HCT116 (cell line): ENCODE measurements around the gene ADAM19. TPM values are rescaled to one million over a fixed set of nuclear protein-coding genes. Genes with fewer than 3 reads are reported as not detected.

Experiments used
- ATAC-seq: fragments of 200-7000 bp; cut with Tn5 transposase; 2 replicates; pipeline ENCODE4 v1.9.1; 2020; ENCODE audit warnings: mild to moderate bottlenecking, moderate library complexity
- BruUV-seq: library from RNA; stranded (reverse); fragments of 400-500 nt; replicated peaks from 2 replicates; lab custom pipeline; 2021; lab: Mats Ljungman, UMichigan
- CTCF ChIA-PET: fragments of 300-600 bp; sonication (Branson Sonifier 250); formaldehyde crosslinking; loops from one replicate; lab custom pipeline; 2021; ENCODE audit warnings: antibody characterized with exemption; lab: Charles Lee
- POLR2A ChIA-PET: fragments of 300-600, 350-600 bp; sonication (Branson Sonifier 250); formaldehyde crosslinking; loops from one replicate; lab custom pipeline; 2021; ENCODE audit warnings: antibody characterized with exemption; lab: Charles Lee
- RAD21 ChIA-PET, 2 experiments: fragments of 300-600 bp; sonication (Branson Sonifier 250); formaldehyde crosslinking; loops; one replicate each; lab custom pipeline; 2023; ENCODE audit warnings: low total read pairs in 2 of 2; ENCODE audit not compliant: uncharacterized antibody in 2 of 2, unreplicated experiment in 2 of 2, low non-redundant PET in 1 of 2; lab: Charles Lee
- DNase-seq: peaks from one replicate; pipeline ENCODE4 v3.0.0-alpha.2; 2010; ENCODE audit warnings: low read depth, low spot score
- H2AFZ ChIP-seq: fragments of 200-600 bp; shearing (Covaris generic), sonication (generic); 2 replicates; pipeline ENCODE4 v1.6.1; 2017; ENCODE audit warnings: low read depth, mixed run types, mixed read lengths, antibody characterized with exemption, low read length; ENCODE audit not compliant: poor library complexity, severe bottlenecking
- H3K27ac ChIP-seq: 2 replicates; pipeline ENCODE4 v1.5.1; 2012; ENCODE audit warnings: low read depth, low read length
- H3K27me3 ChIP-seq: fragments of 200-600 bp; sonication (generic); 2 replicates; pipeline ENCODE4 v1.6.1; 2016; ENCODE audit warnings: mixed run types, low read length, mixed read lengths; ENCODE audit not compliant: insufficient read depth
- H3K36me3 ChIP-seq, 2 experiments: fragments of 200-500 bp in 1 of 2; fragments of 200-600 bp in 1 of 2; sonication (Bioruptor generic) in 1 of 2; sonication (generic) in 1 of 2; 2 replicates each; pipeline versions ENCODE4 v1.5.1 to v1.6.1; 2014 to 2016; ENCODE audit warnings: low read length in 2 of 2, inconsistent platforms in 1 of 2, mixed read lengths in 1 of 2, mixed run types in 1 of 2; ENCODE audit not compliant: insufficient read depth in 2 of 2, control insufficient read depth in 1 of 2
- H3K4me1 ChIP-seq, 2 experiments: fragments of 200-600 bp in 1 of 2; sonication (generic) in 1 of 2; 2 replicates each; pipeline versions ENCODE4 v1.5.1 to v1.6.1; 2012 to 2017; ENCODE audit warnings: low read length in 2 of 2, inconsistent platforms in 1 of 2, mild to moderate bottlenecking in 1 of 2, mixed read lengths in 1 of 2, mixed run types in 1 of 2, moderate library complexity in 1 of 2; ENCODE audit not compliant: insufficient read depth in 2 of 2, control insufficient read depth in 1 of 2
- H3K4me2 ChIP-seq: fragments of 200-600 bp; sonication (generic); 2 replicates; pipeline ENCODE4 v1.6.1; 2017; ENCODE audit warnings: mixed run types, low read length, mixed read lengths
- H3K4me3 ChIP-seq, 2 experiments: fragments of 200-600 bp in 1 of 2; sonication (generic) in 1 of 2; replicated peaks in 1 of 2; 2 replicates each; pipeline ENCODE4 v1.5.1; 2011 to 2016; ENCODE audit warnings: low read length in 2 of 2, control low read depth in 1 of 2, low read depth in 1 of 2, mild to moderate bottlenecking in 1 of 2, mixed read lengths in 1 of 2, mixed run types in 1 of 2
- H3K79me2 ChIP-seq: fragments of 200-600 bp; sonication (generic); 2 replicates; pipeline ENCODE4 v1.6.1; 2017; ENCODE audit warnings: mild to moderate bottlenecking, mixed run types, low read length, moderate library complexity, mixed read lengths; ENCODE audit not compliant: insufficient read depth
- H3K9ac ChIP-seq: fragments of 200-600 bp; sonication (generic); 2 replicates; pipeline ENCODE4 v1.6.1; 2016; ENCODE audit warnings: low read length, mixed read lengths
- H3K9me2 ChIP-seq: fragments of 200-600 bp; sonication (generic), shearing (Covaris generic); 2 replicates; pipeline ENCODE4 v1.6.1; 2017; ENCODE audit warnings: mixed run types, mild to moderate bottlenecking, moderate library complexity; ENCODE audit not compliant: insufficient read depth
- H3K9me3 ChIP-seq, 2 experiments: fragments of 200-500 bp in 1 of 2; fragments of 200-600 bp in 1 of 2; sonication (Bioruptor generic) in 1 of 2; sonication (generic) in 1 of 2; 2 replicates each; pipeline ENCODE4 v1.6.1; 2014 to 2017; ENCODE audit warnings: low read length in 2 of 2, mixed read lengths in 2 of 2, inconsistent platforms in 1 of 2, low read depth in 1 of 2, mild to moderate bottlenecking in 1 of 2, mixed run types in 1 of 2, moderate library complexity in 1 of 2; ENCODE audit not compliant: control insufficient read depth in 1 of 2, insufficient read depth in 1 of 2
- H4K20me1 ChIP-seq: fragments of 200-600 bp; sonication (generic), shearing (Covaris generic); 2 replicates; pipeline ENCODE4 v1.6.1; 2017; ENCODE audit warnings: mixed run types, mild to moderate bottlenecking, moderate library complexity; ENCODE audit not compliant: insufficient read depth
- CBX3 ChIP-seq: IDR thresholded peaks from 2 replicates; pipeline ENCODE4 v1.6.1; 2012; ENCODE audit warnings: low read depth
- CEBPB ChIP-seq: IDR thresholded peaks from 2 replicates; pipeline ENCODE4 v1.6.1; 2012; ENCODE audit warnings: low read depth
- EGR1 ChIP-seq: IDR thresholded peaks from 2 replicates; pipeline ENCODE4 v1.6.1; 2012; ENCODE audit warnings: low read depth
- ELF1 ChIP-seq: IDR thresholded peaks from 2 replicates; pipeline ENCODE4 v1.6.1; 2012; ENCODE audit warnings: low read depth, borderline replicate concordance
- EZH2 ChIP-seq: fragments of 200-600 bp; sonication (generic); IDR thresholded peaks from 2 replicates; pipeline ENCODE4 v1.6.1; 2017; ENCODE audit warnings: antibody characterized with exemption, mixed run types
- EZH2phosphoT487 ChIP-seq: fragments of 200-600 bp; IDR thresholded peaks from 2 replicates; pipeline ENCODE4 v1.6.1; 2018; ENCODE audit warnings: antibody characterized with exemption, borderline replicate concordance
- FOSL1 ChIP-seq: IDR thresholded peaks from 2 replicates; pipeline ENCODE4 v1.6.1; 2012; ENCODE audit warnings: low read depth
- JUND ChIP-seq: IDR thresholded peaks from 2 replicates; pipeline ENCODE4 v1.6.1; 2012
- POLR2A ChIP-seq: IDR thresholded peaks from 2 replicates; pipeline ENCODE4 v1.7.0; 2011; ENCODE audit warnings: borderline replicate concordance; ENCODE audit not compliant: insufficient read depth, insufficient read length; ENCODE audit errors: extremely low read depth
- POLR2AphosphoS5 ChIP-seq: IDR thresholded peaks from 2 replicates; pipeline ENCODE4 v1.6.1; 2011; ENCODE audit warnings: mild to moderate bottlenecking, low read depth, low read length, moderate library complexity
- RAD21 ChIP-seq: IDR thresholded peaks from 2 replicates; pipeline ENCODE4 v1.6.1; 2012; ENCODE audit warnings: low read depth, mild to moderate bottlenecking
- SIN3A ChIP-seq: IDR thresholded peaks from 2 replicates; pipeline ENCODE4 v1.6.1; 2012; ENCODE audit warnings: low read depth
- SP1 ChIP-seq: IDR thresholded peaks from 2 replicates; pipeline ENCODE4 v1.6.1; 2012; ENCODE audit warnings: low read depth
- TCF7L2 ChIP-seq: IDR thresholded peaks from 2 replicates; pipeline ENCODE4 v1.7.0; 2011; ENCODE audit warnings: borderline replicate concordance, inconsistent platforms; ENCODE audit not compliant: insufficient read depth, insufficient read length; ENCODE audit errors: extremely low read depth
- YY1 ChIP-seq: IDR thresholded peaks from 2 replicates; pipeline ENCODE4 v1.6.1; 2011; ENCODE audit warnings: low read length, low read depth, moderate library complexity, mild to moderate bottlenecking; ENCODE audit not compliant: insufficient replicate concordance; ENCODE audit errors: extremely low read depth
- ZFX ChIP-seq: fragments of 450-650 bp; IDR thresholded peaks from 2 replicates; pipeline ENCODE4 v1.6.1; 2017
- ZNF274 ChIP-seq: fragments of 200-500 bp; sonication (Bioruptor generic); IDR thresholded peaks from 2 replicates; pipeline ENCODE4 v1.6.1; 2014; ENCODE audit warnings: mild to moderate bottlenecking, low read depth, low read length, inconsistent platforms
- intact Hi-C: fragments of 100-400 bp; cut with micrococcal nuclease; formaldehyde crosslinking; loops from 2 replicates; pipeline ENCODE4 v1.10.0; 2022
- total RNA-seq: library from RNA; stranded (reverse); gene quantifications from one replicate; pipeline ENCODE4 v1.2.1, GENCODE V29; 2021; ENCODE audit not compliant: unreplicated experiment
- TF ChIP-seq, protein P1 (sequence below): IDR thresholded peaks from 2 replicates; pipeline ENCODE4 v1.6.1; 2012
- TF ChIP-seq, protein P2 (sequence below): IDR thresholded peaks from 2 replicates; pipeline ENCODE4 v1.6.1; 2011; ENCODE audit warnings: mild to moderate bottlenecking, low read length, moderate library complexity; ENCODE audit not compliant: insufficient replicate concordance; ENCODE audit errors: extremely low read depth
- TF ChIP-seq, protein P3 (sequence below): IDR thresholded peaks from 2 replicates; pipeline ENCODE4 v1.6.1; 2012

Gene ADAM19
- total RNA-seq, 1 experiment from 2014 or later, result 77.3 TPM

DNA sequence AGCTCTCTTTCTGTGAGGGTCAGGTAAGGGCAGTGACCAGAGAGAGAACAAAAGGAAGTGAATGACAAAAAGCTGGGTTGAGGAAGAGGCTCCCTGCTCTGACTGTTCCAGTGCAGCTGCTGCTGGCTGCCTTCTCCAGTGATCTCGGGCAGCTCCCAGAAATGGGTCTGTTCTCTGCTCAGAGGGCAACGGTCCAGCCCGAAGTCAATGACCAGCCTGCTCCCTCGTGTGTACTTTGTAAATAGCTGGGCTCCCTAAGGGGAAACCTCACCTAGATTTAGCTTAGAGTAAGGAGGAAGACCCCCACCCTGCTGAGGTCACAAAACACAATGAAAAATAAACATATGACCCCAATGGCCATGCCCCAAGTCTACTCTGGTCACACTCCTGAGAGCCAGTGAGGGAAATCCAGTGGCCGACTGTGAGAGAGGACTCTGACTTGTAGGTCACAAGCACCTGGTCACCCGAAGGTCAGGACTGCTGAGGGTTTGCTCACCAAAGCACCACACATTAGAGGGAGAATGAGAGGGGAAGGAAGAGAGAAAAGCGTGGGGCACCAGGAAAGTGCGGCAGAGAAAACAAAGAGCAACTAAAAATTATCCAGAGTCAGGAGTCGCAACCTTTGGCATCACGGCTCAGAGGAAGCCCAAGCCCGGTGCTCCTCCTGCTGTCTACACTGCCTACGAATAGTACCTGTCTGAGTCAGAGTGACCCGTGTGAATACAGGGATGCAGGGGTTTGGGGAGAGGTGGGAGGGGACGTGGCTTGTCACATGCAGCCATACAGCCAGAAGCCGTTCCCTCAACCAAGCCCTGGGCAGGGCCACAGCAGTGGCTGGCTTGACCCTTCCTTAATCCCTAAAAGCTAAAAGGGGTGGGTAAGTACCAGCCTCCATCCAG lies 95.7 kb downstream of the ADAM19 start:
- TF ChIP-seq CEBPB, result no peak
- no peak for TF ChIP-seq FOSL1
- TF ChIP-seq POLR2AphosphoS5, result no peak
- TF ChIP-seq SIN3A, result no peak
- no peak for TF ChIP-seq RAD21
- TF ChIP-seq YY1, result no peak
- TF ChIP-seq EZH2phosphoT487, result no peak
- TF ChIP-seq POLR2A, result no peak
- TF ChIP-seq SP1, result no peak
- TF ChIP-seq EGR1, result no peak
- TF ChIP-seq, protein P1, sequence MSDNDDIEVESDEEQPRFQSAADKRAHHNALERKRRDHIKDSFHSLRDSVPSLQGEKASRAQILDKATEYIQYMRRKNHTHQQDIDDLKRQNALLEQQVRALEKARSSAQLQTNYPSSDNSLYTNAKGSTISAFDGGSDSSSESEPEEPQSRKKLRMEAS, result no peak
- TF ChIP-seq ELF1, result no peak
- TF ChIP-seq, protein P2, sequence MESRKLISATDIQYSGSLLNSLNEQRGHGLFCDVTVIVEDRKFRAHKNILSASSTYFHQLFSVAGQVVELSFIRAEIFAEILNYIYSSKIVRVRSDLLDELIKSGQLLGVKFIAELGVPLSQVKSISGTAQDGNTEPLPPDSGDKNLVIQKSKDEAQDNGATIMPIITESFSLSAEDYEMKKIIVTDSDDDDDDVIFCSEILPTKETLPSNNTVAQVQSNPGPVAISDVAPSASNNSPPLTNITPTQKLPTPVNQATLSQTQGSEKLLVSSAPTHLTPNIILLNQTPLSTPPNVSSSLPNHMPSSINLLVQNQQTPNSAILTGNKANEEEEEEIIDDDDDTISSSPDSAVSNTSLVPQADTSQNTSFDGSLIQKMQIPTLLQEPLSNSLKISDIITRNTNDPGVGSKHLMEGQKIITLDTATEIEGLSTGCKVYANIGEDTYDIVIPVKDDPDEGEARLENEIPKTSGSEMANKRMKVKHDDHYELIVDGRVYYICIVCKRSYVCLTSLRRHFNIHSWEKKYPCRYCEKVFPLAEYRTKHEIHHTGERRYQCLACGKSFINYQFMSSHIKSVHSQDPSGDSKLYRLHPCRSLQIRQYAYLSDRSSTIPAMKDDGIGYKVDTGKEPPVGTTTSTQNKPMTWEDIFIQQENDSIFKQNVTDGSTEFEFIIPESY, result no peak
- no peak for TF ChIP-seq EZH2
- TF ChIP-seq ZNF274, result no peak
- no peak for TF ChIP-seq CBX3
- TF ChIP-seq ZFX, result no peak
- TF ChIP-seq JUND, result no peak
- no peak for TF ChIP-seq TCF7L2
- TF ChIP-seq, protein P3, sequence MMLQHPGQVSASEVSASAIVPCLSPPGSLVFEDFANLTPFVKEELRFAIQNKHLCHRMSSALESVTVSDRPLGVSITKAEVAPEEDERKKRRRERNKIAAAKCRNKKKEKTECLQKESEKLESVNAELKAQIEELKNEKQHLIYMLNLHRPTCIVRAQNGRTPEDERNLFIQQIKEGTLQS, result no peak
- Histone ChIP-seq H3K27ac (no peak overlapping the region), H3K4me2 (no peak overlapping the region), H3K4me3 (no peak overlapping the region), H3K36me3 (peaks cover 0 to 20% of the 10 kb centered on the region in 2 experiments; a peak in 2 of 4 replicates), H3K9me2 (no peaks in the 10 kb centered on the region), H3K79me2 (no peaks in the 10 kb centered on the region), H2AFZ (no peak overlapping the region), H3K27me3 (no peaks in the 10 kb centered on the region), H3K9me3 (no peaks in the 10 kb centered on the region), H3K4me1 (no peaks in the 10 kb centered on the region), H4K20me1 (no peaks in the 10 kb centered on the region), H3K9ac (no peak overlapping the region)
- intact Hi-C loops, result loop anchor here (5.0 to 10.0 kb wide), 2 partner anchors 235 to 333 kb away; no protein-coding TSS in a partner anchor
- ChIA-PET RAD21 (no interaction called here), CTCF (interaction anchor here (1.3 kb wide), 1 partner anchor 8 kb away, joined by 6 read pairs; no protein-coding TSS in a partner anchor), POLR2A (no interaction called here)
- no peak for DNase-seq
- no peak for ATAC-seq
- no TSS peak for BruUV-seq
